Measurements from ENCODE around the gene DLEC1. TPM values are rescaled to one million over a fixed set of nuclear protein-coding genes. Genes with fewer than 3 reads are reported as not detected.
"Not testable (repeated sequence)": the region's sequence is repeated elsewhere in the genome, so short reads cannot be mapped to it uniquely, and the experiment has no call there.

DLEC1 gene
- total RNA-seq, 4 donors from 2014 or later: 0.20 to 4.1 (median 1.4) TPM

GRCh38 chr3:38054499-38055001 is 15.5 kb downstream of the DLEC1 start:
- 67% methylated on average over 3 of the region's 3 CpGs; no CpG with 5 or more reads in 1 of the 2 donors for WGBS, 2 donors (ENCODE audit: low coverage in 1 of 2)
- H3K4me3 ChIP-seq: no peak overlapping the region
- H3K27ac ChIP-seq: no peak overlapping the region
- H3K27me3 ChIP-seq: no peaks in the 10 kb centered on the region
- no peak for DNase-seq
- peaks cover 0 to 6% (median 0%) of the 10 kb centered on the region in 4 donors for H3K4me1 ChIP-seq
- H3K9me3 ChIP-seq: no peaks in the 10 kb centered on the region
- intact Hi-C loops (cut with DNase I; ENCODE audit: low total_unique reads): no loop called here
- TF ChIP-seq POLR2AphosphoS5 (IDR thresholded peaks at IDR 0.05): no peak
- TF ChIP-seq POLR2A (IDR thresholded peaks at IDR 0.05): no peak
- no peak for TF ChIP-seq CTCF (IDR thresholded peaks at IDR 0.05)
- TF ChIP-seq EP300 (IDR thresholded peaks at IDR 0.05; ENCODE audit: low read depth): no peak
- H3K36me3 ChIP-seq: no peaks in the 10 kb centered on the region
- in situ Hi-C loops (cut with MboI; ENCODE audit: low pct_ligation_motif_present in 1 of 4, low pct_unique_long_range_greater_than_20kb in 1 of 4, low sequenced_read_pairs in 3 of 4): no loop called here

GRCh38 chr3:38059148-38059547 is 20.1 kb downstream of the DLEC1 start:
- no peak overlapping the region for H3K27ac ChIP-seq
- no peaks in the 10 kb centered on the region for H3K36me3 ChIP-seq
- H3K4me3 ChIP-seq: no peak overlapping the region
- no peak for TF ChIP-seq POLR2AphosphoS5 (IDR thresholded peaks at IDR 0.05)
- no peak for TF ChIP-seq POLR2A (IDR thresholded peaks at IDR 0.05)
- TF ChIP-seq EP300 (IDR thresholded peaks at IDR 0.05; ENCODE audit: low read depth): no peak
- TF ChIP-seq CTCF (IDR thresholded peaks at IDR 0.05): no peak
- peaks cover 0 to 6% (median 0%) of the 10 kb centered on the region in 4 donors for H3K4me1 ChIP-seq
- in situ Hi-C loops (cut with MboI; ENCODE audit: low pct_ligation_motif_present in 1 of 4, low pct_unique_long_range_greater_than_20kb in 1 of 4, low sequenced_read_pairs in 3 of 4) (no loop called here), intact Hi-C loops (cut with DNase I; ENCODE audit: low total_unique reads) (no loop called here)
- 72% methylated on average over 2 of the region's 2 CpGs; no CpG with 5 or more reads in 1 of the 2 donors for WGBS, 2 donors (ENCODE audit: low coverage in 1 of 2)
- H3K9me3 ChIP-seq: no peaks in the 10 kb centered on the region
- DNase-seq: no peak
- no peaks in the 10 kb centered on the region for H3K27me3 ChIP-seq

GRCh38 chr3:38059591-38059990 is 20.6 kb downstream of the DLEC1 start:
- in situ Hi-C loops (cut with MboI; ENCODE audit: low pct_ligation_motif_present in 1 of 4, low pct_unique_long_range_greater_than_20kb in 1 of 4, low sequenced_read_pairs in 3 of 4): no loop called here
- no peaks in the 10 kb centered on the region for H3K9me3 ChIP-seq
- no peaks in the 10 kb centered on the region for H3K27me3 ChIP-seq
- DNase-seq: no peak
- 90 to 93% methylated on average over 7 of the region's 7 CpGs for WGBS, 2 donors (ENCODE audit: low coverage in 1 of 2)
- H3K4me1 ChIP-seq: peaks cover 0 to 6% (median 0%) of the 10 kb centered on the region in 4 donors
- TF ChIP-seq POLR2A (IDR thresholded peaks at IDR 0.05): no peak
- TF ChIP-seq EP300 (IDR thresholded peaks at IDR 0.05; ENCODE audit: low read depth): no peak
- TF ChIP-seq CTCF (IDR thresholded peaks at IDR 0.05): no peak
- no peak for TF ChIP-seq POLR2AphosphoS5 (IDR thresholded peaks at IDR 0.05)
- H3K36me3 ChIP-seq: no peaks in the 10 kb centered on the region
- H3K4me3 ChIP-seq: no peak overlapping the region
- no peak overlapping the region for H3K27ac ChIP-seq
- intact Hi-C loops (cut with DNase I; ENCODE audit: low total_unique reads): no loop called here

GRCh38 chr3:38062809-38063208 is 23.8 kb downstream of the DLEC1 start:
- H3K4me1 ChIP-seq: peaks cover 0 to 6% (median 0%) of the 10 kb centered on the region in 4 donors
- no peaks in the 10 kb centered on the region for H3K9me3 ChIP-seq
- in situ Hi-C loops (cut with MboI; ENCODE audit: low pct_ligation_motif_present in 1 of 4, low pct_unique_long_range_greater_than_20kb in 1 of 4, low sequenced_read_pairs in 3 of 4) (no loop called here), intact Hi-C loops (cut with DNase I; ENCODE audit: low total_unique reads) (no loop called here)
- DNase-seq: no peak
- H3K27me3 ChIP-seq: no peaks in the 10 kb centered on the region
- 79% methylated on average over 2 of the region's 2 CpGs; no CpG with 5 or more reads in 1 of the 2 donors for WGBS, 2 donors (ENCODE audit: low coverage in 1 of 2)
- no peak for TF ChIP-seq CTCF (IDR thresholded peaks at IDR 0.05)
- no peak for TF ChIP-seq POLR2AphosphoS5 (IDR thresholded peaks at IDR 0.05)
- TF ChIP-seq POLR2A (IDR thresholded peaks at IDR 0.05): no peak
- TF ChIP-seq EP300 (IDR thresholded peaks at IDR 0.05; ENCODE audit: low read depth): no peak
- no peak overlapping the region for H3K4me3 ChIP-seq
- H3K27ac ChIP-seq: no peak overlapping the region
- no peaks in the 10 kb centered on the region for H3K36me3 ChIP-seq

GRCh38 chr3:38064453-38064852 is 25.4 kb downstream of the DLEC1 start:
- WGBS, 2 donors (ENCODE audit: low coverage in 1 of 2): 94 to 96% methylated on average over 7 to 23 of the region's 32 CpGs
- H3K27ac ChIP-seq; H3K4me1 ChIP-seq; intact Hi-C loops (cut with DNase I; ENCODE audit: low total_unique reads); H3K9me3 ChIP-seq; H3K4me3 ChIP-seq; H3K27me3 ChIP-seq; H3K36me3 ChIP-seq; DNase-seq; in situ Hi-C loops (cut with MboI; ENCODE audit: low pct_ligation_motif_present in 1 of 4, low pct_unique_long_range_greater_than_20kb in 1 of 4, low sequenced_read_pairs in 3 of 4): not testable (repeated sequence)
